ENCODE data around the gene TRPM3. TPM values are rescaled to one million over a fixed set of nuclear protein-coding genes. Genes with fewer than 3 reads are reported as not detected.
A peak's percentile ranks its signal among the peaks of the same experiment; 100 is the strongest.

The TRPM3 gene
- total RNA-seq, 6 donors from 2014 or later, result 0.10 to 1.0 (median 0.17) TPM; not detected in 1

DNA sequence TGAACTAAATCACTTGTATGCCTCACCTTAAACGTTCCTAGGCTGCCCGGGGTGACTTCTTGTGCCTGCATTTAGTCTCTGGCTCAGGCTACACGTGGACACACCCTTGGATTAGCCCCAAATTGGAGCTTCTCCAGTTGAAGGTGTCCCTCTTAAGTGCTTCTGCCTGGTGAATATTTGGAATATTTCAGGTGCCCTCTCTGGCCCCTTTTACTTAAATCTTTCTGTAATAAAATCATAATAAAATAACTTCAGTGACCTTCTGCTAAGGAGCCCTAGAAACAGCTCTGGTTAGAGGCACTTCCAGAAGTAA lies 632.7 kb downstream of the TRPM3 start:
- Histone ChIP-seq H3K36me3 (no peaks in the 10 kb centered on the region), H3K4me3 (no peak overlapping the region), H3K27ac (peak overlapping the region in 3 of 4 donors; percentile 37 to 44 (median 40)), H3K9me3 (no peaks in the 10 kb centered on the region), H3K4me1 (peaks cover 37 to 43% (median 40%) of the 10 kb centered on the region in 4 donors), H3K27me3 (no peaks in the 10 kb centered on the region)
- WGBS, 2 donors, result 4 to 33% methylated on average over 3 of the region's 3 CpGs
- TF ChIP-seq, protein P1, sequence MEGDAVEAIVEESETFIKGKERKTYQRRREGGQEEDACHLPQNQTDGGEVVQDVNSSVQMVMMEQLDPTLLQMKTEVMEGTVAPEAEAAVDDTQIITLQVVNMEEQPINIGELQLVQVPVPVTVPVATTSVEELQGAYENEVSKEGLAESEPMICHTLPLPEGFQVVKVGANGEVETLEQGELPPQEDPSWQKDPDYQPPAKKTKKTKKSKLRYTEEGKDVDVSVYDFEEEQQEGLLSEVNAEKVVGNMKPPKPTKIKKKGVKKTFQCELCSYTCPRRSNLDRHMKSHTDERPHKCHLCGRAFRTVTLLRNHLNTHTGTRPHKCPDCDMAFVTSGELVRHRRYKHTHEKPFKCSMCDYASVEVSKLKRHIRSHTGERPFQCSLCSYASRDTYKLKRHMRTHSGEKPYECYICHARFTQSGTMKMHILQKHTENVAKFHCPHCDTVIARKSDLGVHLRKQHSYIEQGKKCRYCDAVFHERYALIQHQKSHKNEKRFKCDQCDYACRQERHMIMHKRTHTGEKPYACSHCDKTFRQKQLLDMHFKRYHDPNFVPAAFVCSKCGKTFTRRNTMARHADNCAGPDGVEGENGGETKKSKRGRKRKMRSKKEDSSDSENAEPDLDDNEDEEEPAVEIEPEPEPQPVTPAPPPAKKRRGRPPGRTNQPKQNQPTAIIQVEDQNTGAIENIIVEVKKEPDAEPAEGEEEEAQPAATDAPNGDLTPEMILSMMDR (IDR thresholded peaks at IDR 0.05), result no peak
- no peak for TF ChIP-seq POLR2A (IDR thresholded peaks at IDR 0.05)
- TF ChIP-seq EP300 (IDR thresholded peaks at IDR 0.05), result no peak
- TF ChIP-seq POLR2AphosphoS5 (IDR thresholded peaks at IDR 0.05), result no peak
- DNase-seq, result no peak
- no peak for ATAC-seq (ENCODE audit: low FRiP score in 2 of 2)

DNA sequence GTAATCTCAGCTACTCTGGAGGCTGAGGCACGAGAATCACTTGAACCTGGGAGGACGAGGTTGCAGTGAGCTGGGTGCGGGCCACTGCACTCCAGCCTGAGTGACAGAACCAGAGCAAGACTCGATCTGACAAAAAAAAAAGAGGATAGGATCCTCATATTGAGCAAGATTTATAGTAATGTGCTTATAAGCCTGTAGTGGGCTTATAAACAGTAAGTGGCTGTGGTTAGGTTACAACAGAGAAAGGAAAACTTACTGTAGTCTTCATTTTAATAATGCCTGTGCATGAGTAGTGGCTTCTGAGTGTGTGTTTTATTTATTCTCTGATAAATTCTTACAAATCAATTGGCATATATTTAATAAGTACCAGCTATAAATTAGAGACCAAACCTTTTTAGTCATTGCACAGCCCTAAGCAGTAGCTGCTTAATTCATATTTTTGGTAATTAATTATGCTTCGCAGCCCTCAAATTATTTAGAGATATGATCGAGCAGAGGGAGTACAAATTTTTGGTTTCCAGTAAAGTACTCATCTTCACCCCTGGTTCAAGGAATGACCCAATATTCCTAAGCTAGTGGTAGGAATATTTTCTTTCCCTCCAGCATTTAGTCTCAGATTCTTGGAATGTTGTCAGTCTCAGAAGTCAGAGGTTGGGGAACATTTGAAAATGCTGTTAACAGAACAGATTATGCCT lies 633.2 kb downstream of the TRPM3 start:
- H3K27ac ChIP-seq, result peak overlapping the region in 3 of 4 donors; percentile 37 to 44 (median 40)
- no peak overlapping the region for H3K4me3 ChIP-seq
- peaks cover 40 to 47% (median 42%) of the 10 kb centered on the region in 4 donors for H3K4me1 ChIP-seq
- DNase-seq (no peak), ATAC-seq (ENCODE audit: low FRiP score in 2 of 2) (no peak)
- no peaks in the 10 kb centered on the region for H3K36me3 ChIP-seq
- no peaks in the 10 kb centered on the region for H3K9me3 ChIP-seq
- TF ChIP-seq POLR2A (IDR thresholded peaks at IDR 0.05), result no peak
- TF ChIP-seq, protein P1 (IDR thresholded peaks at IDR 0.05), result no peak
- no peak for TF ChIP-seq POLR2AphosphoS5 (IDR thresholded peaks at IDR 0.05)
- TF ChIP-seq EP300 (IDR thresholded peaks at IDR 0.05), result no peak
- no peaks in the 10 kb centered on the region for H3K27me3 ChIP-seq
- WGBS, 2 donors, result 72 to 73% methylated on average over 6 of the region's 6 CpGs

DNA sequence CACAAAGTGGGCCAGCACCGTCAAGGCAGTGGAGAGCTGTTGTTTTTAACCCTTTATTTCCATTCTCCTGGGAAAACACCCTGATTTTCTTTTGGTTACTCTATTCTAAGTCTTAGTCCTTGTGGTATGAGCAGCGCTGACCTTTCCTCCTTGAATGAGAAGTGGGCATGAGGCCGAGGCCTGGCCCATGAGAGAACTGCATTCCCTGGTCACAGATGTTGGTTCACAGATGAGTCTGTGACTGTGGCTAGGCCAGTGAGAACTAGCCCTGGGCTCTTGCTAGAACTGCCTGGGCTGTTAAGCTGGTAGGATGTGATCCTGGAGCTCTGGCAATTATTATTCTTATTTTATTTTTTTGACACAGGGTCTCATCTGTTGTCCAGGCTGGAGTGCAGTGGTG lies 635.3 kb downstream of the TRPM3 start:
- Histone ChIP-seq H3K27me3 (no peaks in the 10 kb centered on the region), H3K9me3 (no peaks in the 10 kb centered on the region), H3K27ac (peak overlapping the region; percentile 76 to 96 (median 86)), H3K4me1 (peaks cover 54 to 61% (median 57%) of the 10 kb centered on the region in 4 donors), H3K36me3 (no peaks in the 10 kb centered on the region), H3K4me3 (no peak overlapping the region)
- WGBS, 2 donors, result 58 to 68% methylated on average over 3 of the region's 3 CpGs
- ATAC-seq (ENCODE audit: low FRiP score in 2 of 2) (no peak), DNase-seq (no peak)
- TF ChIP-seq POLR2AphosphoS5 (IDR thresholded peaks at IDR 0.05), result no peak
- no peak for TF ChIP-seq POLR2A (IDR thresholded peaks at IDR 0.05)
- no peak for TF ChIP-seq EP300 (IDR thresholded peaks at IDR 0.05)
- TF ChIP-seq, protein P1 (IDR thresholded peaks at IDR 0.05), result no peak

DNA sequence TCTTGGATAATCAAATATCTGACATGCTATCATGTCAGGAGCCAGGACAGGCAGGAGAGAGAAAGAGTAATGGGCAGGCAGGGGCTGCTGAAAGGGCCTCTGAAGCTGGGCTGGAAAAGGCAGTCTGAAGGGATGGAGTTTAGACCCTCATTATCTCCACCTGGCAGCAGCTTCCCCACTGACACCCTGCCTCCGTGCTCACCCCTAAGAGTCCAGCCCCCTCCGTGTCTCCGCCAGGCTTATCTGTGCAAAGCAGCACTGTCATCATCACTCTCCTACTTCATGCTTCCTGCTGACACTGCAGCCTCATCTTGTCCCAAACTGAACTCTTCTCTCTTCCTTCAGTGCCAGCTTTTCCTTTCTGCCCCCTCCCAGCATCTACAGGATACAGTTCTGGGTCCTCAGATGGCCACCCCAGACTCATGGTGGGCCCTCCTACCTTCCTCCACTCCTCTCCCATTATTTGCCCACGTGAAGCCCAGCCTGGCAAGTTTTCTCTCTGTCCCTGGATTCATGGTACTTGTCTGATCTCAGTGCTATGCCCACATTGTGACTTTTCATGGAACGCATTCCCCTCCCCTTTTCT lies 636.1 kb downstream of the TRPM3 start:
- peak; percentile 43 to 44 for ATAC-seq (ENCODE audit: low FRiP score in 2 of 2)
- no peaks in the 10 kb centered on the region for H3K27me3 ChIP-seq
- peak overlapping the region; percentile 76 to 96 (median 86) for H3K27ac ChIP-seq
- H3K4me1 ChIP-seq, result peaks cover 58 to 65% (median 61%) of the 10 kb centered on the region in 4 donors
- DNase-seq, result peak in 1 of 2 donors; percentile 38
- 43 to 50% methylated on average over 5 of the region's 5 CpGs for WGBS, 2 donors
- no peaks in the 10 kb centered on the region for H3K36me3 ChIP-seq
- no peaks in the 10 kb centered on the region for H3K9me3 ChIP-seq
- peak; percentile 43 to 78 for TF ChIP-seq POLR2AphosphoS5 (IDR thresholded peaks at IDR 0.05)
- peak in 2 of 4 donors; percentile 26 to 35 for TF ChIP-seq POLR2A (IDR thresholded peaks at IDR 0.05)
- TF ChIP-seq, protein P1 (IDR thresholded peaks at IDR 0.05), result no peak
- peak in 2 of 4 donors; percentile 74 to 91 for TF ChIP-seq EP300 (IDR thresholded peaks at IDR 0.05)
- H3K4me3 ChIP-seq, result no peak overlapping the region
